GM12874 (cell line): ENCODE measurements around the gene NKD2.

Experiments
- TF ChIP-seq, protein P1 (sequence below): IDR thresholded peaks from 2 replicates; pipeline ENCODE4 v1.5.1; 2011; ENCODE audit warnings: low read depth, mild to moderate bottlenecking, control low read depth, low read length, moderate library complexity; ENCODE audit not compliant: insufficient read depth

NKD2 gene

DNA sequence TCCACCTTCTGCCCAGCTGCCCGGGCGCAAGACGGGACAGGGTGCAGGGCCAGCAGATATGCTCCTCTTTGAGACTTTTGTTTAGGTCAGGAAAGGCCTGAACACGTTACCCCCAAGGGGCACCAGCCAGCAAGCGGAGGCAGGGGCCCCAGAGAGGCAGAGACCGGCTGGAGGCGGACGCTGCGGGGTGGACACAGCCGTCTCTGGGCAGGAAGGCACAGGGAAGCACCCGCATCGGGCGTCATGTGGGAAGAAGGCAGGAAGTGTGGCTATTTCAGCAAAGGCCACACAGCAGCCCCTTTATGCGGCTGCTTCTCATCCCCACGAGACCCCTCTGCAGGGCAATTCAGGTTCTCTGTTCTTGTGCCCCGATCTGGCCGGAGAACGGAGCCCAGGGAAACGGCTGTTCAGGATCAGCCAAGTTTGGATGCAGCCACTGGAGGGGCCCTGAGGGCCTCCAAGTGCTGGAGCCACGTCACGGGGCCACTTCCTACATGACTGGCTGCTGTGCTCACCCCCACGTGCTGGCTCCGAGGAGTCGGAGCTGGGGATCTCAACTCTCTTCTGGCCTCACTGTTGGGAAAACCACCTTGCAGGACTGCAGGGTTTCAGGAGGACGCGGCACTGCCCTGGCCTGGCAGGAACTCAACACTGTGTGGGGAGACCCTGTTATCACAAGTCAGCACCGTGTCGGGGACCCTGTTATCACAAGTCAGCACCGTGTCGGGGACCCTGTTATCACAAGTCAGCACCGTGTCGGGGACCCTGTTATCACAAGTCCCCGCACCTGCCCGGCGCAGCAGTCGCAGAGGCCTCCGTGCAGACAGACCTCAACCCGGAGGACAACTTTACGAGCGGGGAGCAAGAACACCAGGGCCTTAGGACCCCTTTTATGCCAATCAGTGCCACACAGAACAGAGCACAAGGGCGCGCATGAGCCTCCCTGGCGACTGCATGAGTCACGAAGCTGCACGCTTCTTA lies 58.8 kb downstream of the NKD2 start:
- TF ChIP-seq, protein P1, sequence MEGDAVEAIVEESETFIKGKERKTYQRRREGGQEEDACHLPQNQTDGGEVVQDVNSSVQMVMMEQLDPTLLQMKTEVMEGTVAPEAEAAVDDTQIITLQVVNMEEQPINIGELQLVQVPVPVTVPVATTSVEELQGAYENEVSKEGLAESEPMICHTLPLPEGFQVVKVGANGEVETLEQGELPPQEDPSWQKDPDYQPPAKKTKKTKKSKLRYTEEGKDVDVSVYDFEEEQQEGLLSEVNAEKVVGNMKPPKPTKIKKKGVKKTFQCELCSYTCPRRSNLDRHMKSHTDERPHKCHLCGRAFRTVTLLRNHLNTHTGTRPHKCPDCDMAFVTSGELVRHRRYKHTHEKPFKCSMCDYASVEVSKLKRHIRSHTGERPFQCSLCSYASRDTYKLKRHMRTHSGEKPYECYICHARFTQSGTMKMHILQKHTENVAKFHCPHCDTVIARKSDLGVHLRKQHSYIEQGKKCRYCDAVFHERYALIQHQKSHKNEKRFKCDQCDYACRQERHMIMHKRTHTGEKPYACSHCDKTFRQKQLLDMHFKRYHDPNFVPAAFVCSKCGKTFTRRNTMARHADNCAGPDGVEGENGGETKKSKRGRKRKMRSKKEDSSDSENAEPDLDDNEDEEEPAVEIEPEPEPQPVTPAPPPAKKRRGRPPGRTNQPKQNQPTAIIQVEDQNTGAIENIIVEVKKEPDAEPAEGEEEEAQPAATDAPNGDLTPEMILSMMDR: no peak

DNA sequence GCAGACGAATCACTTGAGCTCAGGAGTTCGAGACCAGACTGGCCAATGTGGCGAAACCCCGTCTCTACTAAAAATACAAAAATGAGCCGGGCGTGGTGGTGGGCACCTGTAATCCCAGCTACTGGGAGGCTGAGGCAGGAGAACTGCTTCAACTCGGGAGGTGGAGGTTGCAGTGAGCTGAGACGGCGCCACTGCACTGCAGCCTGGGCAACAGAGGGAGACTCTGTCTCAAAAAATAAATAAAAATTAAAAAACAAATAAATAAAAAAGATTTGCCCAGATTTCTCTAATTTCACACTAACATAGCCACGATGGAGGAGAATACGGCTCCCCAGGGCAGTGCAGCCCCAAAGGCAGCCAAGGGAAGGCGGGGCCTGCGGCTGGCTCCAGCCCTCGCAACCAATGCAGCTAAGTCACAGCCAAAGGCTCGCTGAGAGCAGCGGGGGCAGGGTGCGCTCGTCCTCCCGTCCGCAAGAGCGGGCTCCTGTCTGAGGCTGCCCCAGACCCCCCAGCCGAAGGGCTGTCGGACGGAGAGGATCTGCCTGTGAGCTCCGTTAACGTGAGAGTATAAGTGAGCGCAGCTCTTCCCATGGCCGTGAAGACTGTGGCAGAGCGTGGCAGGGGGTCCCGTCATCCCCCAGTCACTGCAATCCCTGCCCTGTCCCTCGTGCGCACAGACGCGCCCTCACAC lies 59.7 kb downstream of the NKD2 start:
- TF ChIP-seq, protein P1: no peak

DNA sequence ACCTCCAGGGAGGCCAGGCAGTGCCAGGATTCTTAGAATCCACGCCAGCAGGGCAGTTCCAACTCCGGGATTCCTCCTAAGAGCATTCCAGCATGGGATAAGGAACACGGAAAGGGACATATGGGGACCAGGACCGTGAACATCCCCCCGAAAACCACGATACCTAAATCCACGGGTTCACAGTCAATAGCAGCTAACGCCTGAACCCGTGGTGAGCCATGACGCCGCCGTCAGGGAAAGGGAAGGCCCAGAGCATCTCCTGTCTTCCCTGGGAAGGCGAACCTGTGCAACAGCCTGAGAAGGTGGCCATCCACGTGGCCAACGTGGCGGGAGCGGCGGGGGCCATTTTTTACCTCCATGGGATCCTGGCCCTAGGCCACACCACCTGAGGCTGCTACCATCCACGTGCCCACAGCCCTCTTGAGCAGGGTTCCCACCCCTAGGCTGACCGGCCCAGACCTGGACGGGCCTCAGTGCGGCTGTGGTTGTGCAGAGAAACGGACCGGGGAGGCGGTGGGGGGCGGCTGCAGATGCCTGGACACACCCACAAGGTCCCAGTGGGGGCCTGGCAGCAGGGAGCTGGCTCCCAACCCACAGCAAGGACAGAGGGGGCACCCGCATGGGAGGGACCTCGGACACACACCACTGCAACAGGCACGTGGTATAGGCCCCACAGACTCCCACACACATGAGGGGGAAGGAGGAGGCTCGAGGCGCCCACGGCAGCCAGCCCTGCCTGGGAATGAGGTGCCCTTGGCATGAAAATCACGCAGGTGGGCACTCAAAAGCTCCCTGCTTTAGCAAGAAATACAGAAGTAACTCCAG lies 60.5 kb downstream of the NKD2 start:
- TF ChIP-seq, protein P1: no peak

DNA sequence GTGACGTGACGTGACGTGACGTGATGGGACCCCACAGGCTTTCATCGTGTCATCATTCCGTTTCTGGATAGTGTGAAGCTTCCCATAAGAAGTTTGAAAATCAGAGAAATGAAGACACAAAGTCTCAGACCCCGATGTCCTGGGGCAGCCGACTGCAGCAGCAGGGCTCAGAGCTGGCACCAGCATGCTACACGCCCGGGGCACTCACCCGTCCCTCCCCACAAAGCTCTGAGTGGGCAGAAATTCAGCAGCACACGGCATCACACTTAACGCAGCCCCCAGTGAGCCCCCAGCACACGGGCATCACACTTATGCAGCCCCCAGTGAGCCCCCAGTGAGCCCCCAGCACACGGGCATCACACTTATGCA lies 61.1 kb downstream of the NKD2 start:
- TF ChIP-seq, protein P1: no peak

DNA sequence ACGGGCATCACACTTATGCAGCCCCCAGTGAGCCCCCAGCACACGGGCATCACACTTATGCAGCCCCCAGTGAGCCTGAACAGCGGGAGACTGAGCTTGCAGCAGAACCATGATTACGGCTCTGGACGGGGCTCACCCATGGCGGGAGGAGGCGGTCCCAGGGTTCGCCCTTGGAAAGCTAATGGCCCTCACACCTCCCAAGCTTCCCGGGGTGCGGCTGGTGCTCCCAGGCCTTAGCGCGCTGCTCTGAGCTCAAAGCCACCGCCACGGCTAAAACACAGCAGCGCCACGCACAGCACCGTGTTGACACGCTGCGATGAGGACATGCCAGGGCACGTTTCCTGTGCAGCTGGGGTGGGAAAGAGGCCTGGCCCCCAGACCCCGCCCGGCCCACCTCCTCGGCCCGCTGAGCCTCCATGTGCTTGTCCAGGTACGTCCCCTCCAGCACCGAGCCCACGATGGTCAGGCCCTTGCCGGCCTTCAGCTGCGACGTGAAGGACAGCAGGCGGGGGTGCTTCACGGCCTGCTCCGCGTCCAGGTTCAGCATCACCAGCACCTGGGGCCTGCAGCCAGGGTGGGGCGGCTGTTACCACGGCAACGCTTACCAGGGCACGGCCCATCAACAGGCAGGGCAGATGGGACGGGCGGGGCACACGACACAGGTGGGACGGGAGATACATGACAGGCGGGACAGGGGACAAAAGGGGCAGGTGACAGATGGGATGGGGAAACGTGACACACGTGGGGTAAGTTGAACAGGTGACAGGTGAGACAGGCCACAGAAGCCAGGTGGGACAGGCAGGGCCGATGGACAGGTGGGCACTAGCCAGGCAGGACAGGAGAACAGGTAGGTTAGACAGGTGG lies 64.9 kb downstream of the NKD2 start:
- TF ChIP-seq, protein P1: no peak

DNA sequence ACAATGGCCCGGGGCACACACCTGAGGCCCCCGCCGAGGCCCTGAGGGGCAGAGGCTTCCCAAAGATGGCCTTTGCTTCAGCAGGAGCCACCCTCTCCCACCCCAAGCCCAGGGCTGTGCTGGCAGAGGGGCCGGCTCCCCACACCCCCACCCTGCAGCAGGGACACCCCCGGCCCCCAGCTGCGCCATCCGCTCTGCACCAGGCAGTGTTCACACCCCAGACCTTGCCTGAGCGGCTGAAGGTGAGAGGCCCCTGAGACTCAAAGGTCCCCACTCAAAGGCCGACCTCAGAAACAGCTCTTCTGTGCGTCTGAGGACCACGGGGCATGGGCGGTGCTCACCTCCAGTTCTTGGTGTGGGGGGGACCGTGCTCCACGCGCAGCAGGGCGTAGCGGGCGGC lies 65.6 kb downstream of the NKD2 start:
- TF ChIP-seq, protein P1: no peak
